HCT116 (cell line): ENCODE data around the gene KATNAL1. TPM values are rescaled to one million over a fixed set of nuclear protein-coding genes. Genes with fewer than 3 reads are reported as not detected.

Experiments used
- ATAC-seq: fragments of 200-7000 bp; cut with Tn5 transposase; 2 replicates; pipeline ENCODE4 v1.9.1; 2020; ENCODE audit warnings: mild to moderate bottlenecking, moderate library complexity
- BruUV-seq: library from RNA; stranded (reverse); fragments of 400-500 nt; replicated peaks from 2 replicates; lab custom pipeline; 2021; lab: Mats Ljungman, UMichigan
- CTCF ChIA-PET: fragments of 300-600 bp; sonication (Branson Sonifier 250); formaldehyde crosslinking; loops from one replicate; lab custom pipeline; 2021; ENCODE audit warnings: antibody characterized with exemption; lab: Charles Lee
- POLR2A ChIA-PET: fragments of 300-600, 350-600 bp; sonication (Branson Sonifier 250); formaldehyde crosslinking; loops from one replicate; lab custom pipeline; 2021; ENCODE audit warnings: antibody characterized with exemption; lab: Charles Lee
- RAD21 ChIA-PET, 2 experiments: fragments of 300-600 bp; sonication (Branson Sonifier 250); formaldehyde crosslinking; loops; one replicate each; lab custom pipeline; 2023; ENCODE audit warnings: low total read pairs in 2 of 2; ENCODE audit not compliant: uncharacterized antibody in 2 of 2, unreplicated experiment in 2 of 2, low non-redundant PET in 1 of 2; lab: Charles Lee
- DNase-seq: peaks from one replicate; pipeline ENCODE4 v3.0.0-alpha.2; 2010; ENCODE audit warnings: low read depth, low spot score
- H2AFZ ChIP-seq: fragments of 200-600 bp; shearing (Covaris generic), sonication (generic); 2 replicates; pipeline ENCODE4 v1.6.1; 2017; ENCODE audit warnings: low read depth, mixed run types, mixed read lengths, antibody characterized with exemption, low read length; ENCODE audit not compliant: poor library complexity, severe bottlenecking
- H3K27ac ChIP-seq: 2 replicates; pipeline ENCODE4 v1.5.1; 2012; ENCODE audit warnings: low read depth, low read length
- H3K27me3 ChIP-seq: fragments of 200-600 bp; sonication (generic); 2 replicates; pipeline ENCODE4 v1.6.1; 2016; ENCODE audit warnings: mixed run types, low read length, mixed read lengths; ENCODE audit not compliant: insufficient read depth
- H3K36me3 ChIP-seq, 2 experiments: fragments of 200-500 bp in 1 of 2; fragments of 200-600 bp in 1 of 2; sonication (Bioruptor generic) in 1 of 2; sonication (generic) in 1 of 2; 2 replicates each; pipeline versions ENCODE4 v1.5.1 to v1.6.1; 2014 to 2016; ENCODE audit warnings: low read length in 2 of 2, inconsistent platforms in 1 of 2, mixed read lengths in 1 of 2, mixed run types in 1 of 2; ENCODE audit not compliant: insufficient read depth in 2 of 2, control insufficient read depth in 1 of 2
- H3K4me1 ChIP-seq, 2 experiments: fragments of 200-600 bp in 1 of 2; sonication (generic) in 1 of 2; 2 replicates each; pipeline versions ENCODE4 v1.5.1 to v1.6.1; 2012 to 2017; ENCODE audit warnings: low read length in 2 of 2, inconsistent platforms in 1 of 2, mild to moderate bottlenecking in 1 of 2, mixed read lengths in 1 of 2, mixed run types in 1 of 2, moderate library complexity in 1 of 2; ENCODE audit not compliant: insufficient read depth in 2 of 2, control insufficient read depth in 1 of 2
- H3K4me2 ChIP-seq: fragments of 200-600 bp; sonication (generic); 2 replicates; pipeline ENCODE4 v1.6.1; 2017; ENCODE audit warnings: mixed run types, low read length, mixed read lengths
- H3K4me3 ChIP-seq, 2 experiments: fragments of 200-600 bp in 1 of 2; sonication (generic) in 1 of 2; replicated peaks in 1 of 2; 2 replicates each; pipeline ENCODE4 v1.5.1; 2011 to 2016; ENCODE audit warnings: low read length in 2 of 2, control low read depth in 1 of 2, low read depth in 1 of 2, mild to moderate bottlenecking in 1 of 2, mixed read lengths in 1 of 2, mixed run types in 1 of 2
- H3K79me2 ChIP-seq: fragments of 200-600 bp; sonication (generic); 2 replicates; pipeline ENCODE4 v1.6.1; 2017; ENCODE audit warnings: mild to moderate bottlenecking, mixed run types, low read length, moderate library complexity, mixed read lengths; ENCODE audit not compliant: insufficient read depth
- H3K9ac ChIP-seq: fragments of 200-600 bp; sonication (generic); 2 replicates; pipeline ENCODE4 v1.6.1; 2016; ENCODE audit warnings: low read length, mixed read lengths
- H3K9me2 ChIP-seq: fragments of 200-600 bp; sonication (generic), shearing (Covaris generic); 2 replicates; pipeline ENCODE4 v1.6.1; 2017; ENCODE audit warnings: mixed run types, mild to moderate bottlenecking, moderate library complexity; ENCODE audit not compliant: insufficient read depth
- H3K9me3 ChIP-seq, 2 experiments: fragments of 200-500 bp in 1 of 2; fragments of 200-600 bp in 1 of 2; sonication (Bioruptor generic) in 1 of 2; sonication (generic) in 1 of 2; 2 replicates each; pipeline ENCODE4 v1.6.1; 2014 to 2017; ENCODE audit warnings: low read length in 2 of 2, mixed read lengths in 2 of 2, inconsistent platforms in 1 of 2, low read depth in 1 of 2, mild to moderate bottlenecking in 1 of 2, mixed run types in 1 of 2, moderate library complexity in 1 of 2; ENCODE audit not compliant: control insufficient read depth in 1 of 2, insufficient read depth in 1 of 2
- H4K20me1 ChIP-seq: fragments of 200-600 bp; sonication (generic), shearing (Covaris generic); 2 replicates; pipeline ENCODE4 v1.6.1; 2017; ENCODE audit warnings: mixed run types, mild to moderate bottlenecking, moderate library complexity; ENCODE audit not compliant: insufficient read depth
- CBX3 ChIP-seq: IDR thresholded peaks from 2 replicates; pipeline ENCODE4 v1.6.1; 2012; ENCODE audit warnings: low read depth
- CEBPB ChIP-seq: IDR thresholded peaks from 2 replicates; pipeline ENCODE4 v1.6.1; 2012; ENCODE audit warnings: low read depth
- FOSL1 ChIP-seq: IDR thresholded peaks from 2 replicates; pipeline ENCODE4 v1.6.1; 2012; ENCODE audit warnings: low read depth
- POLR2A ChIP-seq: IDR thresholded peaks from 2 replicates; pipeline ENCODE4 v1.7.0; 2011; ENCODE audit warnings: borderline replicate concordance; ENCODE audit not compliant: insufficient read depth, insufficient read length; ENCODE audit errors: extremely low read depth
- POLR2AphosphoS5 ChIP-seq: IDR thresholded peaks from 2 replicates; pipeline ENCODE4 v1.6.1; 2011; ENCODE audit warnings: mild to moderate bottlenecking, low read depth, low read length, moderate library complexity
- SIN3A ChIP-seq: IDR thresholded peaks from 2 replicates; pipeline ENCODE4 v1.6.1; 2012; ENCODE audit warnings: low read depth
- SP1 ChIP-seq: IDR thresholded peaks from 2 replicates; pipeline ENCODE4 v1.6.1; 2012; ENCODE audit warnings: low read depth
- TCF7L2 ChIP-seq: IDR thresholded peaks from 2 replicates; pipeline ENCODE4 v1.7.0; 2011; ENCODE audit warnings: borderline replicate concordance, inconsistent platforms; ENCODE audit not compliant: insufficient read depth, insufficient read length; ENCODE audit errors: extremely low read depth
- intact Hi-C: fragments of 100-400 bp; cut with micrococcal nuclease; formaldehyde crosslinking; loops from 2 replicates; pipeline ENCODE4 v1.10.0; 2022
- total RNA-seq: library from RNA; stranded (reverse); gene quantifications from one replicate; pipeline ENCODE4 v1.2.1, GENCODE V29; 2021; ENCODE audit not compliant: unreplicated experiment
- TF ChIP-seq, protein P1 (sequence below): IDR thresholded peaks from 2 replicates; pipeline ENCODE4 v1.6.1; 2012
- TF ChIP-seq, protein P2 (sequence below): IDR thresholded peaks from 2 replicates; pipeline ENCODE4 v1.6.1; 2012; ENCODE audit warnings: low read depth
- TF ChIP-seq, protein P3 (sequence below): IDR thresholded peaks from 2 replicates; pipeline ENCODE4 v1.6.1; 2011; ENCODE audit warnings: mild to moderate bottlenecking, low read length, moderate library complexity; ENCODE audit not compliant: insufficient replicate concordance; ENCODE audit errors: extremely low read depth
- TF ChIP-seq, protein P4 (sequence below), 3 experiments: fragments of 200-600 bp in 1 of 3; sonication (generic) in 1 of 3; IDR thresholded peaks in 2 of 3; conservative IDR thresholded peaks in 1 of 3; 2 replicates each; pipeline ENCODE4 v1.5.1; 2012 to 2017; ENCODE audit warnings: low read depth in 2 of 3, low read length in 2 of 3, antibody characterized with exemption in 1 of 3, borderline replicate concordance in 1 of 3, control low read depth in 1 of 3, mild to moderate bottlenecking in 1 of 3, mixed read lengths in 1 of 3, mixed run types in 1 of 3, moderate library complexity in 1 of 3; ENCODE audit not compliant: insufficient read depth in 1 of 3

The KATNAL1 gene
- total RNA-seq, 1 experiment from 2014 or later = 17.3 TPM

DNA sequence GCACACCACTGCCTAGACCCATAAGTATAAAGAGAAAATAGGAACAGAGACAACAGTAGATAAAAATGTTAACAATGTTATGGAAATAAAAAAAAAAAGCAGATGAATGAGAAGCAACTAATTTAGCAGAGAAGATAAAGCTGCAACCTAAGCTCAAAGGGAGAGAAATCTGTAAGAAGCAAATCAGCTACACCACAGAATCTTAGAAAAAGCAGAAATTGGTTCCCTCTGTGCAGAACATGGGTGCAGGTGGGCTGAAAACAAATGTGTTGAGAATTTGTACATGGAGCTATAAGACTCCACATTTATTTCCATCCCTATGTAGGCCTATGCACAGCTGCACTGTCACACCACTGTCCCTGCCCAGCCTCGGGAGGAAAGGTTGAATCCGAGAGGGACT, 44.8 kb upstream of the KATNAL1 start:
- H3K9ac ChIP-seq = no peak overlapping the region
- ChIA-PET CTCF (no interaction called here), POLR2A (no interaction called here), RAD21 (no interaction called here)
- no peaks in the 10 kb centered on the region for H3K9me2 ChIP-seq
- H3K36me3 ChIP-seq = no peaks in the 10 kb centered on the region
- H3K4me1 ChIP-seq = no peaks in the 10 kb centered on the region
- no peaks in the 10 kb centered on the region for H3K79me2 ChIP-seq
- no peak overlapping the region for H3K4me2 ChIP-seq
- peaks cover 0 to 5% of the 10 kb centered on the region in 2 experiments; a peak in 2 of 4 replicates for H3K9me3 ChIP-seq
- no peaks in the 10 kb centered on the region for H4K20me1 ChIP-seq
- ATAC-seq (no peak), DNase-seq (no peak)
- no peak overlapping the region for H3K4me3 ChIP-seq
- H3K27ac ChIP-seq = no peak overlapping the region
- BruUV-seq = no TSS peak
- no peak overlapping the region for H2AFZ ChIP-seq
- no peak for TF ChIP-seq SIN3A
- TF ChIP-seq, protein P1, sequence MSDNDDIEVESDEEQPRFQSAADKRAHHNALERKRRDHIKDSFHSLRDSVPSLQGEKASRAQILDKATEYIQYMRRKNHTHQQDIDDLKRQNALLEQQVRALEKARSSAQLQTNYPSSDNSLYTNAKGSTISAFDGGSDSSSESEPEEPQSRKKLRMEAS = no peak
- TF ChIP-seq POLR2A = no peak
- intact Hi-C loops = no loop called here
- no peaks in the 10 kb centered on the region for H3K27me3 ChIP-seq

DNA sequence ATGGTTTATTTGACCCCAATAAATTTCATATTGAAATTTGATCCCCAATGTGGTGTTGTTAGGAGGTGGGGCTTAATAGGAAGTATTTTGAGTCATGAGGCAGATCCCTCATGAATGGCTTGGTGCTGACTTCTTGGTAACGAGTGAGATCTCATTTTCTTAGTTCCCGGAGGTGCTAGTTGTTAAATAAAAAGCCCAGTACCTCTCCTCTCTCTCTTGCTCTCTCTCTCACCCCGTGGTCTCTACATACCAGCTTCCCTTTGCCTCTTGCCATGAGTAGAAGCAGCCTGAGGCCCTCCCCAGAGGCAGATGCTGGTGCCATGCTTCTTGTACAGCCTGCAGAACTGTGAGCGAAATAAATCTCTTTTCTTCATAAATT, 39.4 kb upstream of the KATNAL1 start:
- Histone ChIP-seq H2AFZ (no peak overlapping the region), H3K9ac (no peak overlapping the region), H3K4me3 (no peak overlapping the region), H3K4me1 (peaks cover 11 to 21% of the 10 kb centered on the region in 2 experiments), H3K27me3 (no peaks in the 10 kb centered on the region), H3K9me2 (no peaks in the 10 kb centered on the region), H3K27ac (no peak overlapping the region), H3K79me2 (no peaks in the 10 kb centered on the region), H3K9me3 (no peaks in the 10 kb centered on the region), H3K4me2 (no peak overlapping the region; the same call in 1 of the 2 replicates), H4K20me1 (no peaks in the 10 kb centered on the region), H3K36me3 (no peaks in the 10 kb centered on the region)
- intact Hi-C loops = loop anchor here (10.0 kb wide), 2 partner anchors 228 to 458 kb away; no protein-coding TSS in a partner anchor
- DNase-seq (no peak), ATAC-seq (no peak)
- BruUV-seq = no TSS peak
- CTCF ChIA-PET = no interaction called here
- RAD21 ChIA-PET = no interaction called here
- POLR2A ChIA-PET = no interaction called here
- TF ChIP-seq POLR2A (no peak), SP1 (no peak), TCF7L2 (no peak), CBX3 (no peak), FOSL1 (no peak), CEBPB (no peak), POLR2AphosphoS5 (no peak)
- TF ChIP-seq, protein P2, sequence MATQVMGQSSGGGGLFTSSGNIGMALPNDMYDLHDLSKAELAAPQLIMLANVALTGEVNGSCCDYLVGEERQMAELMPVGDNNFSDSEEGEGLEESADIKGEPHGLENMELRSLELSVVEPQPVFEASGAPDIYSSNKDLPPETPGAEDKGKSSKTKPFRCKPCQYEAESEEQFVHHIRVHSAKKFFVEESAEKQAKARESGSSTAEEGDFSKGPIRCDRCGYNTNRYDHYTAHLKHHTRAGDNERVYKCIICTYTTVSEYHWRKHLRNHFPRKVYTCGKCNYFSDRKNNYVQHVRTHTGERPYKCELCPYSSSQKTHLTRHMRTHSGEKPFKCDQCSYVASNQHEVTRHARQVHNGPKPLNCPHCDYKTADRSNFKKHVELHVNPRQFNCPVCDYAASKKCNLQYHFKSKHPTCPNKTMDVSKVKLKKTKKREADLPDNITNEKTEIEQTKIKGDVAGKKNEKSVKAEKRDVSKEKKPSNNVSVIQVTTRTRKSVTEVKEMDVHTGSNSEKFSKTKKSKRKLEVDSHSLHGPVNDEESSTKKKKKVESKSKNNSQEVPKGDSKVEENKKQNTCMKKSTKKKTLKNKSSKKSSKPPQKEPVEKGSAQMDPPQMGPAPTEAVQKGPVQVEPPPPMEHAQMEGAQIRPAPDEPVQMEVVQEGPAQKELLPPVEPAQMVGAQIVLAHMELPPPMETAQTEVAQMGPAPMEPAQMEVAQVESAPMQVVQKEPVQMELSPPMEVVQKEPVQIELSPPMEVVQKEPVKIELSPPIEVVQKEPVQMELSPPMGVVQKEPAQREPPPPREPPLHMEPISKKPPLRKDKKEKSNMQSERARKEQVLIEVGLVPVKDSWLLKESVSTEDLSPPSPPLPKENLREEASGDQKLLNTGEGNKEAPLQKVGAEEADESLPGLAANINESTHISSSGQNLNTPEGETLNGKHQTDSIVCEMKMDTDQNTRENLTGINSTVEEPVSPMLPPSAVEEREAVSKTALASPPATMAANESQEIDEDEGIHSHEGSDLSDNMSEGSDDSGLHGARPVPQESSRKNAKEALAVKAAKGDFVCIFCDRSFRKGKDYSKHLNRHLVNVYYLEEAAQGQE = no peak
- TF ChIP-seq, protein P3, sequence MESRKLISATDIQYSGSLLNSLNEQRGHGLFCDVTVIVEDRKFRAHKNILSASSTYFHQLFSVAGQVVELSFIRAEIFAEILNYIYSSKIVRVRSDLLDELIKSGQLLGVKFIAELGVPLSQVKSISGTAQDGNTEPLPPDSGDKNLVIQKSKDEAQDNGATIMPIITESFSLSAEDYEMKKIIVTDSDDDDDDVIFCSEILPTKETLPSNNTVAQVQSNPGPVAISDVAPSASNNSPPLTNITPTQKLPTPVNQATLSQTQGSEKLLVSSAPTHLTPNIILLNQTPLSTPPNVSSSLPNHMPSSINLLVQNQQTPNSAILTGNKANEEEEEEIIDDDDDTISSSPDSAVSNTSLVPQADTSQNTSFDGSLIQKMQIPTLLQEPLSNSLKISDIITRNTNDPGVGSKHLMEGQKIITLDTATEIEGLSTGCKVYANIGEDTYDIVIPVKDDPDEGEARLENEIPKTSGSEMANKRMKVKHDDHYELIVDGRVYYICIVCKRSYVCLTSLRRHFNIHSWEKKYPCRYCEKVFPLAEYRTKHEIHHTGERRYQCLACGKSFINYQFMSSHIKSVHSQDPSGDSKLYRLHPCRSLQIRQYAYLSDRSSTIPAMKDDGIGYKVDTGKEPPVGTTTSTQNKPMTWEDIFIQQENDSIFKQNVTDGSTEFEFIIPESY = no peak
- TF ChIP-seq, protein P4, sequence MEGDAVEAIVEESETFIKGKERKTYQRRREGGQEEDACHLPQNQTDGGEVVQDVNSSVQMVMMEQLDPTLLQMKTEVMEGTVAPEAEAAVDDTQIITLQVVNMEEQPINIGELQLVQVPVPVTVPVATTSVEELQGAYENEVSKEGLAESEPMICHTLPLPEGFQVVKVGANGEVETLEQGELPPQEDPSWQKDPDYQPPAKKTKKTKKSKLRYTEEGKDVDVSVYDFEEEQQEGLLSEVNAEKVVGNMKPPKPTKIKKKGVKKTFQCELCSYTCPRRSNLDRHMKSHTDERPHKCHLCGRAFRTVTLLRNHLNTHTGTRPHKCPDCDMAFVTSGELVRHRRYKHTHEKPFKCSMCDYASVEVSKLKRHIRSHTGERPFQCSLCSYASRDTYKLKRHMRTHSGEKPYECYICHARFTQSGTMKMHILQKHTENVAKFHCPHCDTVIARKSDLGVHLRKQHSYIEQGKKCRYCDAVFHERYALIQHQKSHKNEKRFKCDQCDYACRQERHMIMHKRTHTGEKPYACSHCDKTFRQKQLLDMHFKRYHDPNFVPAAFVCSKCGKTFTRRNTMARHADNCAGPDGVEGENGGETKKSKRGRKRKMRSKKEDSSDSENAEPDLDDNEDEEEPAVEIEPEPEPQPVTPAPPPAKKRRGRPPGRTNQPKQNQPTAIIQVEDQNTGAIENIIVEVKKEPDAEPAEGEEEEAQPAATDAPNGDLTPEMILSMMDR (IDR thresholded peaks at IDR 0.05 in 2 of 3, conservative IDR thresholded peaks at IDR 0.05 in 1 of 3; ENCODE audit: borderline replicate concordance in 1 of 3, insufficient read depth in 1 of 3, low read depth in 2 of 3, low read length in 2 of 3) = no peak
